GM21723 (cell line): Measurements from ENCODE around the gene GPX4.

Experiments used
- ATAC-seq: cut with Tn5 transposase; IDR thresholded peaks from one replicate; pipeline ENCODE4 v1.9.1; 2021; ENCODE audit warnings: mild to moderate bottlenecking, moderate library complexity; ENCODE audit not compliant: unreplicated experiment

The GPX4 gene

GRCh38 chr19:1103708-1104310 lies at the start of gene GPX4:
GPX4 (plus strand) TSS chr19:1103994; CDS start chr19:1104044, 50 bp downstream.
- ATAC-seq: peak; percentile 48

GRCh38 chr19:1054102-1055027 lies 49.4 kb upstream of the GPX4 start:
- no peak for ATAC-seq

GRCh38 chr19:1055028-1055425 lies 48.8 kb upstream of the GPX4 start:
- no peak for ATAC-seq

GRCh38 chr19:1055886-1056620 lies 47.7 kb upstream of the GPX4 start:
- no peak for ATAC-seq

GRCh38 chr19:1057176-1057855 lies 46.5 kb upstream of the GPX4 start:
- no peak for ATAC-seq

GRCh38 chr19:1058112-1058511 lies 45.7 kb upstream of the GPX4 start:
- no peak for ATAC-seq

- no peak for ATAC-seq
Measured at GRCh38 chr19:1060689-1061088, 43.1 kb upstream of the GPX4 start.

GRCh38 chr19:1061987-1062386 lies 41.8 kb upstream of the GPX4 start:
- ATAC-seq: no peak

GRCh38 chr19:1062387-1063029 lies 41.3 kb upstream of the GPX4 start:
- no peak for ATAC-seq

GRCh38 chr19:1063030-1063908 lies 40.5 kb upstream of the GPX4 start:
- ATAC-seq: no peak

- no peak for ATAC-seq
Measured at GRCh38 chr19:1063909-1064660, 39.7 kb upstream of the GPX4 start.

- ATAC-seq: no peak
Measured at GRCh38 chr19:1064661-1065605, 38.9 kb upstream of the GPX4 start.

GRCh38 chr19:1065606-1066109 lies 38.1 kb upstream of the GPX4 start:
- ATAC-seq: no peak

GRCh38 chr19:1066251-1066747 lies 37.5 kb upstream of the GPX4 start:
- no peak for ATAC-seq

GRCh38 chr19:1066748-1067340 lies 37.0 kb upstream of the GPX4 start, which contains the start of gene ARHGAP45:
ARHGAP45 (plus strand) TSS chr19:1067167; CDS start chr19:1067406, 239 bp downstream.
- no peak for ATAC-seq

GRCh38 chr19:1067341-1067957 lies 36.3 kb upstream of the GPX4 start:
- ATAC-seq: no peak
